ENCODE results near the gene BARX1. TPM values are rescaled to one million over a fixed set of nuclear protein-coding genes. Genes with fewer than 3 reads are reported as not detected.

The BARX1 gene
- total RNA-seq, 4 donors from 2014 or later, result not detected

DNA sequence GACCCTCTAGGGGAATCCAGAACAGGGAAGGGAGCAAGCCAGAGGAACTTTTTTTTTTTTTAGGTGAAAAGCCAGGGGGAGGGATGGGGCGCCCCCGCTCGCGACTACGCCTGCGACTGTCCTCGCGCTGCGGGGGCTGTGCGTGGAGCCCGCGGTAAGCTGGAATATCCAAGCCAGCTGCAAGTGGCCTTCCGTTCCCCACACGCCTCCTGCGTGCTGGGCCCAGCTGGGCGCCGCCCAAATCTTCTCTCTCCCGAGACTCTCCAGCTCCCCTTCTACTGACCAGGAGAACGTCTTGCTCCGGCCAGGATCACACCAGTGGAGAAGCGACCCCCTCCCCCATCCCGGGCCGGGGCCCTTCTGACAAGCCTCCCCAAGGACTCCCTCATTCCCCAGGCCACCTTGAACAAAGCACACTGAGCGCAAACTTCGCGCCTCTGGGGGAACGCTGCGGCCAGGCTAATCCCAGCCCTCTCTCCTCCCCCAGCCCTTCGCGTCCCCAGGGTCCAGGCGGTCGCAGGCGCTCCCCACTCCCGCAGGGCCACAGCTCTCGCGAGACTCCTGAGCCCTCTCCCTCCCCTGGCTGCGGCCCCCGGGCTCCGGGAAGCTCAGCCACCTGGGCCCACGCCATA lies 6.6 kb downstream of the BARX1 start:
- TF ChIP-seq, protein P1, sequence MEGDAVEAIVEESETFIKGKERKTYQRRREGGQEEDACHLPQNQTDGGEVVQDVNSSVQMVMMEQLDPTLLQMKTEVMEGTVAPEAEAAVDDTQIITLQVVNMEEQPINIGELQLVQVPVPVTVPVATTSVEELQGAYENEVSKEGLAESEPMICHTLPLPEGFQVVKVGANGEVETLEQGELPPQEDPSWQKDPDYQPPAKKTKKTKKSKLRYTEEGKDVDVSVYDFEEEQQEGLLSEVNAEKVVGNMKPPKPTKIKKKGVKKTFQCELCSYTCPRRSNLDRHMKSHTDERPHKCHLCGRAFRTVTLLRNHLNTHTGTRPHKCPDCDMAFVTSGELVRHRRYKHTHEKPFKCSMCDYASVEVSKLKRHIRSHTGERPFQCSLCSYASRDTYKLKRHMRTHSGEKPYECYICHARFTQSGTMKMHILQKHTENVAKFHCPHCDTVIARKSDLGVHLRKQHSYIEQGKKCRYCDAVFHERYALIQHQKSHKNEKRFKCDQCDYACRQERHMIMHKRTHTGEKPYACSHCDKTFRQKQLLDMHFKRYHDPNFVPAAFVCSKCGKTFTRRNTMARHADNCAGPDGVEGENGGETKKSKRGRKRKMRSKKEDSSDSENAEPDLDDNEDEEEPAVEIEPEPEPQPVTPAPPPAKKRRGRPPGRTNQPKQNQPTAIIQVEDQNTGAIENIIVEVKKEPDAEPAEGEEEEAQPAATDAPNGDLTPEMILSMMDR (IDR thresholded peaks at IDR 0.05; ENCODE audit: low read depth), result no peak

DNA sequence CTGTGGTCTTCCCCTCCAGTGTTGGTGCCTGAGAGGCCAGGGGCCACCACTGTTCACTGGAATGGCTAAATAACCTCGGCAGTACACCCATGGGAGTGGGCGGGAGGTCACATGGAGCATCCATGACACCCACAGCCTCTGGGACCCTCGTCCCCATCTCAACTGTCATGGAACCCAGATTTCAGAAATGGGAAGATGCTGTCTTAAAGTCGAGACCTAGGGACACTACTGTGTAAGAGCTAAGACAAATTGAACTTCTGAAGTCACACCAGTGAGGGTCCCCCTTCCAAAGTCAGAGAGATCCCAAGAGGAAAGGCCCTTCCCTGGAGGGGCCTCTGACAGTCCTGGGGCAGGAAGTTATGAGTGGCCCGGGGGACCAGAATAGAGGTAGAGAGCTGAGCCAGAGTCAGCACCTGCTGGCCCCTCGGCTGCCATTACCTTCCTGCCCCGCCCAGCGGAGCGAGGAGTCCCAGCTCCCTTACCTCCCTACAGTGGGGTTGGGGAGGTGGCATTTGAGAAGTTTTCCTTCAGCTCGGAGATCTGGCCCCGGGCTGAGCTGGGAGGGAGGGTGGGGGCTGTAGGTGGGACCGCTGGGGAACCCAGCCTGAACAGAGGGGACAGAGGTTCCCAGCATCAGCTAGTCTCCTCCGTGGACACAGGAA lies 7.6 kb downstream of the BARX1 start:
- TF ChIP-seq, protein P1 (IDR thresholded peaks at IDR 0.05; ENCODE audit: low read depth), result no peak

DNA sequence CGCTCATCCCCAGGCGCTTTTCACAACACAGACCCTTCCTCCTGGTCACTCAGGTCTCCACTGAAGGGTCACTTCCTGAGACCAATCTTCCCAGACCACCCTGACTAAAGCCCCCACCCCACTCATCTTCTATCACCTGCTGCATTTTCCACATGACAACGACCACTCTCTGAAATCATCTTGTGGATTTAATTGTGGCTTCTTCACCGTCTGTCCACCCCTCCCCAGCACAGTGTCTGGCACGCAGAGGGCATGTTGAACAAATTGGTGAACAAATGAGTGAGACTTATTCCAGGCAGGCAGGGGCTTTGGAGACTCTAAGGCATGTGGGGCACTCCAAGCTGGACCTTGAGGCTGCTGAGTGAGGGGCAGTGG lies 8.8 kb downstream of the BARX1 start:
- TF ChIP-seq, protein P1 (IDR thresholded peaks at IDR 0.05; ENCODE audit: low read depth), result no peak

DNA sequence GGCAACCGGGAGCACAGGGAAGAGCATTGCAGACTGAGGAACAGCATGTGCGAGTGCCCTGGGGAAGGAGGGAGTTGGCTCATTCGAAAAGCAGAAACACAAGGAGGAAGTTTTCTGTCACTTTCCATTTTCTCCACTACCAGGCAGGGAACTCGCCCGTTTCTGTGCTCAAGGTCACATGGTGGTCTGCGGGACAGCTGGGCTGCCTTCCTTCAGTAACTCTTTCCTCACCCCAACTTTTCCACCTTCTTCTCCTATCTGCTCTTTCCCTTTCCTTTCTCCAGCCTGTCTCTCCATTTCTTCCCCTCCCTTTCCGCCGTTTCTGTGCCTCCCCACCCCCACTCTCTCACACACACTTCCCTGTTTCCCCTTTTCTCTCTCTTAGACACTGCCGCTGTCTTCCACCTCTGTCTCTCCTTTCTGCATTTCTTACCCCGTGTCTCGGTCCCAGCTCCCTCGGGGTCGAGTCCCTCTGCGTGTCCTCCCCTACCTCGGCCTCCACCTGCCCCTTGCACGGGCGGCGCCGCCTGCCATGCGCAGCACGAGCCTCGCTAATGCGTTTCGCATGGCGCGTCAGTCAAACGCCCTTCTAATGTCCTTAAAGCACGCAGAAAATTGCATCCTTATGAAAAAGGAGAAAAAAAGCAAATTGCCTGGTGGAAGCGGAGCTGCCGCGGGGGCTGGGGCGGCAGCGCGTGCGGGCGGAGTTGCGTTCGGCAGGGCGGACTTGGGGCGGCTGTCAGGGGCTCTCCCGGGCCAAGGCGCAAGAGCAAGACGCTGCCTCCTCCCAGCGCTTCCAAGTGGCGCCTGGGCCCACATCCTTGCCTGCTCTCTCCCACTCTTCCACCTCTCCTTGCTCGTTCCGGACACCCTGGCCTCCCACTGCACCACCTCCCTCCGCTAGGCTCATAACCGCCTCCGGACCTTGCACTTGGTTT lies 9.5 kb downstream of the BARX1 start:
- TF ChIP-seq, protein P1 (IDR thresholded peaks at IDR 0.05; ENCODE audit: low read depth), result no peak

DNA sequence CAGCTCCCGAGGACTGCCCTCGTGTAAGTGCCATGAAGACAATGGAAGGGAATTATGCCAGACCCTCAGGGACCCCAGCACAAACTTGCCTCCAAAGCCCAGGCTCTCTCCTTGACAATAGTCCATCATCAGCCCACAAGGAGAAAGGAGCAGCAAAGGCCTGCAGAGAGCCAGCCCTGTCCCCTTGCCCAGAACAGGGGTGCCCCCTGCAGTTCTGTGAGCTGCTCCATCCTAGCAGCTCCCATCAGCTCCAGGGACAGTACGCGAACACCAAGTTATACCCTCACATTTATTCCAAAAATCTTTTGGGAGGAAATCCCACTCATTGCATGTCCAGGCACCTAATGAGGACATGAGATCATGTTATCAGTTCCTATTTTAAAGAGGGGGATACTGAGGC lies 11.1 kb downstream of the BARX1 start:
- TF ChIP-seq, protein P1 (IDR thresholded peaks at IDR 0.05; ENCODE audit: low read depth), result no peak

DNA sequence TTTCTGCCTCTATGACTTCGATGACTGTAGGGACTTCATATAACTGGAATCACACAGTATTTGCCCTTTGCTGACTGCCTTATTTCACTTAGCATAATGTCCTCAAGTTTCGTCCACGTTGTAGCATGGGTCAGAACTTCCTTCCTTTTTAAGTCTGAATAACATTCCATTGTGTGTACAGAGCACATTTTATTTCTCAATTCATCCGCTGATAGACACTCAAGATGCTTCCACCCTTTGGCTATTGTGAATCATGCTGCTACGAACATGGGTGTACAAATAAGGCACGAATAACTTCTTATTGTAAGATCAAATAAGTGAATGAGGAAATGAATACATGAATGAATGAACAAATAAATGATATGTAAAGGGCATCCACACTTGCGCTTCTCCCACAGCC lies 13.0 kb downstream of the BARX1 start:
- TF ChIP-seq, protein P1 (IDR thresholded peaks at IDR 0.05; ENCODE audit: low read depth), result no peak

DNA sequence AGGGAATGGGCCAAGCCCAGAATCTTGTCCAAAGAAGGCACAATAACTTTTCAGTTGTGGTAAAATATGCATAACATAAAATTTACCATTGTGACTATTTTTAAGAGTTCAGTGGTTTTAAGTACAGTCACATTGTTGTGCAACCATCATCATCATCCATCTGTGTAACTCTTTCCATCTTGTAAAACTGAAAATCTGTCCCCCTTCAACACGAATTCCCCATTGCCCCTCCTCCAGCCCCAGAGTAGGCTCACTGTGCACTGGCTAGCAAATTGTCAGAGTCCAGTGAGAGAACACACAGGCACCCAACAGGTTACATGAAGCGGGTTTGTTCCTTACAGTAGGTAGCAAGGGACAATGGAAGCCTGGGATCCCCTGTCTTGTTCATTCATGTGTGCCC lies 13.7 kb downstream of the BARX1 start:
- TF ChIP-seq, protein P1 (IDR thresholded peaks at IDR 0.05; ENCODE audit: low read depth), result no peak

All from subcutaneous adipose tissue (tissue), 4 donors.